OCI-LY1 (cell line): ENCODE measurements around the gene FAM107B.

ENCODE experiments used
- EZH2 ChIP-seq: fragments of 200-600 bp; sonication (generic), shearing (Covaris generic); IDR thresholded peaks from 2 replicates; pipeline ENCODE4 v1.8.0; 2017; ENCODE audit warnings: borderline replicate concordance, mixed run types, mild to moderate bottlenecking, antibody characterized with exemption, low read length, moderate library complexity, mixed read lengths
- TF ChIP-seq, protein P1 (sequence below): fragments of 200-600 bp; sonication (generic), shearing (Covaris generic); IDR thresholded peaks from 2 replicates; pipeline ENCODE4 v1.5.1; 2017; ENCODE audit warnings: mild to moderate bottlenecking, antibody characterized with exemption, low read length, moderate library complexity, mixed read lengths

- TF ChIP-seq, protein P1, sequence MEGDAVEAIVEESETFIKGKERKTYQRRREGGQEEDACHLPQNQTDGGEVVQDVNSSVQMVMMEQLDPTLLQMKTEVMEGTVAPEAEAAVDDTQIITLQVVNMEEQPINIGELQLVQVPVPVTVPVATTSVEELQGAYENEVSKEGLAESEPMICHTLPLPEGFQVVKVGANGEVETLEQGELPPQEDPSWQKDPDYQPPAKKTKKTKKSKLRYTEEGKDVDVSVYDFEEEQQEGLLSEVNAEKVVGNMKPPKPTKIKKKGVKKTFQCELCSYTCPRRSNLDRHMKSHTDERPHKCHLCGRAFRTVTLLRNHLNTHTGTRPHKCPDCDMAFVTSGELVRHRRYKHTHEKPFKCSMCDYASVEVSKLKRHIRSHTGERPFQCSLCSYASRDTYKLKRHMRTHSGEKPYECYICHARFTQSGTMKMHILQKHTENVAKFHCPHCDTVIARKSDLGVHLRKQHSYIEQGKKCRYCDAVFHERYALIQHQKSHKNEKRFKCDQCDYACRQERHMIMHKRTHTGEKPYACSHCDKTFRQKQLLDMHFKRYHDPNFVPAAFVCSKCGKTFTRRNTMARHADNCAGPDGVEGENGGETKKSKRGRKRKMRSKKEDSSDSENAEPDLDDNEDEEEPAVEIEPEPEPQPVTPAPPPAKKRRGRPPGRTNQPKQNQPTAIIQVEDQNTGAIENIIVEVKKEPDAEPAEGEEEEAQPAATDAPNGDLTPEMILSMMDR, result no peak
- no peak for TF ChIP-seq EZH2
Measured at GRCh38 chr10:14613588-14613920, 161.1 kb downstream of the FAM107B start.
